OCI-LY1 (cell line): ENCODE measurements around the gene TGM2.

Source experiments
- EZH2 ChIP-seq: fragments of 200-600 bp; sonication (generic), shearing (Covaris generic); IDR thresholded peaks from 2 replicates; pipeline ENCODE4 v1.8.0; 2017; ENCODE audit warnings: borderline replicate concordance, mixed run types, mild to moderate bottlenecking, antibody characterized with exemption, low read length, moderate library complexity, mixed read lengths
- TF ChIP-seq, protein P1 (sequence below): fragments of 200-600 bp; sonication (generic), shearing (Covaris generic); IDR thresholded peaks from 2 replicates; pipeline ENCODE4 v1.5.1; 2017; ENCODE audit warnings: mild to moderate bottlenecking, antibody characterized with exemption, low read length, moderate library complexity, mixed read lengths

GRCh38 chr20:38171675-38172043 lies 6.6 kb upstream of the TGM2 start:
- TF ChIP-seq, protein P1, sequence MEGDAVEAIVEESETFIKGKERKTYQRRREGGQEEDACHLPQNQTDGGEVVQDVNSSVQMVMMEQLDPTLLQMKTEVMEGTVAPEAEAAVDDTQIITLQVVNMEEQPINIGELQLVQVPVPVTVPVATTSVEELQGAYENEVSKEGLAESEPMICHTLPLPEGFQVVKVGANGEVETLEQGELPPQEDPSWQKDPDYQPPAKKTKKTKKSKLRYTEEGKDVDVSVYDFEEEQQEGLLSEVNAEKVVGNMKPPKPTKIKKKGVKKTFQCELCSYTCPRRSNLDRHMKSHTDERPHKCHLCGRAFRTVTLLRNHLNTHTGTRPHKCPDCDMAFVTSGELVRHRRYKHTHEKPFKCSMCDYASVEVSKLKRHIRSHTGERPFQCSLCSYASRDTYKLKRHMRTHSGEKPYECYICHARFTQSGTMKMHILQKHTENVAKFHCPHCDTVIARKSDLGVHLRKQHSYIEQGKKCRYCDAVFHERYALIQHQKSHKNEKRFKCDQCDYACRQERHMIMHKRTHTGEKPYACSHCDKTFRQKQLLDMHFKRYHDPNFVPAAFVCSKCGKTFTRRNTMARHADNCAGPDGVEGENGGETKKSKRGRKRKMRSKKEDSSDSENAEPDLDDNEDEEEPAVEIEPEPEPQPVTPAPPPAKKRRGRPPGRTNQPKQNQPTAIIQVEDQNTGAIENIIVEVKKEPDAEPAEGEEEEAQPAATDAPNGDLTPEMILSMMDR: no peak
- no peak for TF ChIP-seq EZH2
